Upper lobe of left lung (tissue), 6 donors: ENCODE data around the gene FOCAD. TPM values are rescaled to one million over a fixed set of nuclear protein-coding genes. Genes with fewer than 3 reads are reported as not detected.

Experiments
- ATAC-seq, 2 donors: fragments of 200-7000 bp; cut with Tn5 transposase; one replicate each; pipeline ENCODE4 v1.9.1; 2022; ENCODE audit warnings: mild to moderate bottlenecking in 2 of 2, moderate library complexity in 2 of 2; ENCODE audit not compliant: low FRiP score in 2 of 2
- DNase-seq, 2 donors: peaks; one replicate each; pipeline ENCODE4 v3.0.0-alpha.2; 2019 to 2020
- H3K27ac ChIP-seq, 4 donors: fragments of 200-600 bp; sonication (generic); one replicate each; pipeline ENCODE4 v1.5.1; 2016 to 2019
- H3K27me3 ChIP-seq, 4 donors: fragments of 200-600 bp; sonication (generic); one replicate each; pipeline ENCODE4 v1.5.1; 2017 to 2019
- H3K36me3 ChIP-seq, 4 donors: fragments of 200-600 bp; sonication (generic); one replicate each; pipeline ENCODE4 v1.5.1; 2016 to 2019
- H3K4me1 ChIP-seq, 4 donors: fragments of 200-600 bp; sonication (generic); one replicate each; pipeline ENCODE4 v1.5.1; 2018 to 2019
- H3K4me3 ChIP-seq, 4 donors: fragments of 200-600 bp; sonication (generic); one replicate each; pipeline ENCODE4 v1.5.1; 2017 to 2019; ENCODE audit warnings: mild to moderate bottlenecking in 2 of 4, moderate library complexity in 1 of 4
- H3K9me3 ChIP-seq, 4 donors: fragments of 200-600 bp; sonication (generic); one replicate each; pipeline ENCODE4 v1.5.1; 2018 to 2019
- CTCF ChIP-seq, 6 experiments: fragments of 450-650 bp in 4 of 6; fragments of 200-600 bp in 2 of 6; sonication (generic) in 2 of 6; IDR thresholded peaks; one replicate each; pipeline ENCODE4 v1.5.1; 2016 to 2019; ENCODE audit warnings: antibody characterized with exemption in 6 of 6
- EP300 ChIP-seq, 4 donors: sonication (generic); formaldehyde crosslinking; IDR thresholded peaks; one replicate each; pipeline ENCODE4 v1.5.1; 2017; ENCODE audit warnings: antibody characterized with exemption in 4 of 4, control low read depth in 2 of 4
- POLR2A ChIP-seq, 4 donors: fragments of 450-650 bp; IDR thresholded peaks; one replicate each; pipeline ENCODE4 v1.5.1; 2016 to 2017; ENCODE audit warnings: antibody characterized with exemption in 4 of 4, mild to moderate bottlenecking in 2 of 4
- POLR2AphosphoS5 ChIP-seq, 2 donors: sonication (generic); formaldehyde crosslinking; IDR thresholded peaks; one replicate each; pipeline ENCODE4 v1.5.1; 2017; ENCODE audit warnings: antibody characterized with exemption in 2 of 2
- WGBS, 2 donors: methylation state at CpG; one replicate each; pipeline ENCODE4 v1.1.5; 2017 to 2018; 5-methylcytosine and 5-hydroxymethylcytosine counted together
- total RNA-seq, 6 donors: library from RNA; depleted of rRNA in 4 of 6; stranded (reverse); fragments of >200 nt in 4 of 6; gene quantifications; one replicate each; pipeline versions ENCODE4 v1.1.0 to v1.2.1, GENCODE V29; 2016 to 2021
- donor health status: DM: no; HTN: no; CAD: no; lungs with moderate emphysema.
- donor health status: DM: no; HTN: yes; CAD: no; lungs with severe emphysema.

The FOCAD gene
- total RNA-seq, 6 donors from 2014 or later, result 21.0 to 83.8 (median 28.3) TPM

- TF ChIP-seq POLR2A (IDR thresholded peaks at IDR 0.05) (no peak), EP300 (IDR thresholded peaks at IDR 0.05) (no peak), CTCF (IDR thresholded peaks at IDR 0.05) (no peak), POLR2AphosphoS5 (IDR thresholded peaks at IDR 0.05) (no peak)
- no peaks in the 10 kb centered on the region for H3K27me3 ChIP-seq
- WGBS, 2 donors, result 33 to 49% methylated on average over 3 of the region's 3 CpGs
- H3K9me3 ChIP-seq, result no peaks in the 10 kb centered on the region
- no peaks in the 10 kb centered on the region for H3K36me3 ChIP-seq
- DNase-seq, result no peak
- no peak overlapping the region for H3K4me3 ChIP-seq
- peaks cover 4 to 29% (median 17%) of the 10 kb centered on the region in 4 donors for H3K4me1 ChIP-seq
- no peak overlapping the region for H3K27ac ChIP-seq
- no peak for ATAC-seq
Observed at GRCh38 chr9:21028466-21028865, 344.4 kb downstream of the FOCAD start.

GRCh38 chr9:21029661-21030060 lies 345.6 kb downstream of the FOCAD start:
- no peak for ATAC-seq
- WGBS, 2 donors, result 74% methylated on average over 8 of the region's 8 CpGs
- no peaks in the 10 kb centered on the region for H3K9me3 ChIP-seq
- H3K27ac ChIP-seq, result no peak overlapping the region
- H3K36me3 ChIP-seq, result no peaks in the 10 kb centered on the region
- H3K4me1 ChIP-seq, result peaks cover 4 to 29% (median 17%) of the 10 kb centered on the region in 4 donors
- TF ChIP-seq POLR2A (IDR thresholded peaks at IDR 0.05) (no peak), CTCF (IDR thresholded peaks at IDR 0.05) (no peak), POLR2AphosphoS5 (IDR thresholded peaks at IDR 0.05) (no peak), EP300 (IDR thresholded peaks at IDR 0.05) (no peak)
- no peaks in the 10 kb centered on the region for H3K27me3 ChIP-seq
- H3K4me3 ChIP-seq, result no peak overlapping the region
- DNase-seq, result peak in 1 of 2 donors; percentile 29

GRCh38 chr9:21030389-21031035 lies 346.5 kb downstream of the FOCAD start:
- ATAC-seq (peak; percentile 68 to 79), DNase-seq (peak in 1 of 2 donors; percentile 24)
- Histone ChIP-seq H3K27ac (peak overlapping the region; percentile 71 to 96 (median 85)), H3K27me3 (no peaks in the 10 kb centered on the region), H3K4me3 (peak overlapping the region; percentile 57 to 75 (median 69)), H3K36me3 (no peaks in the 10 kb centered on the region), H3K4me1 (peaks cover 4 to 29% (median 17%) of the 10 kb centered on the region in 4 donors), H3K9me3 (no peaks in the 10 kb centered on the region)
- TF ChIP-seq POLR2A (IDR thresholded peaks at IDR 0.05) (peak in 1 of 4 donors; percentile 46), POLR2AphosphoS5 (IDR thresholded peaks at IDR 0.05) (peak in 1 of 2 donors; percentile 8), CTCF (IDR thresholded peaks at IDR 0.05) (no peak), EP300 (IDR thresholded peaks at IDR 0.05) (no peak)
- WGBS, 2 donors, result 59 to 66% methylated on average over 5 of the region's 5 CpGs

- Histone ChIP-seq H3K4me3 (peak within 1 kb of the TSS; percentile 57 to 75 (median 69)), H3K27ac (peak within 1 kb of the TSS; percentile 71 to 96 (median 85)), H3K9me3 (no peaks in the 10 kb centered on the region), H3K27me3 (no peaks in the 10 kb centered on the region), H3K36me3 (no peaks in the 10 kb centered on the region), H3K4me1 (peaks cover 4 to 29% (median 17%) of the 10 kb centered on the region in 4 donors)
- 5 to 16% methylated on average over 18 to 35 of the region's 46 CpGs for WGBS, 2 donors
- peak; percentile 80 to 94 for DNase-seq
- TF ChIP-seq EP300 (IDR thresholded peaks at IDR 0.05) (no peak), POLR2A (IDR thresholded peaks at IDR 0.05) (peak in 1 of 4 donors; percentile 40), POLR2AphosphoS5 (IDR thresholded peaks at IDR 0.05) (peak in 1 of 2 donors; percentile 19), CTCF (IDR thresholded peaks at IDR 0.05) (no peak)
- ATAC-seq, result peak; percentile 88 to 94
Observed at GRCh38 chr9:21031091-21031807, 347.2 kb downstream of the FOCAD start, which contains the start of gene HACD4. Gene HACD4 (minus strand): TSS chr9:21031640. CDS start chr9:21031590, 50 bp downstream.
